Body of pancreas (tissue), 4 donors: ENCODE results near the gene LETMD1.

ENCODE experiments used
- POLR2A ChIP-seq, 3 donors: fragments of 450-650 bp; IDR thresholded peaks; one replicate each; pipeline ENCODE4 v1.6.1; 2016; ENCODE audit warnings: antibody characterized with exemption in 3 of 3, mild to moderate bottlenecking in 2 of 3
- TF ChIP-seq, protein P1 (sequence below), 7 experiments: fragments of 450-650 bp in 4 of 7; fragments of 200-600 bp in 3 of 7; sonication (generic) in 3 of 7; IDR thresholded peaks; one replicate each; pipeline ENCODE4 v1.5.1; 2016 to 2019; ENCODE audit warnings: antibody characterized with exemption in 7 of 7

DNA sequence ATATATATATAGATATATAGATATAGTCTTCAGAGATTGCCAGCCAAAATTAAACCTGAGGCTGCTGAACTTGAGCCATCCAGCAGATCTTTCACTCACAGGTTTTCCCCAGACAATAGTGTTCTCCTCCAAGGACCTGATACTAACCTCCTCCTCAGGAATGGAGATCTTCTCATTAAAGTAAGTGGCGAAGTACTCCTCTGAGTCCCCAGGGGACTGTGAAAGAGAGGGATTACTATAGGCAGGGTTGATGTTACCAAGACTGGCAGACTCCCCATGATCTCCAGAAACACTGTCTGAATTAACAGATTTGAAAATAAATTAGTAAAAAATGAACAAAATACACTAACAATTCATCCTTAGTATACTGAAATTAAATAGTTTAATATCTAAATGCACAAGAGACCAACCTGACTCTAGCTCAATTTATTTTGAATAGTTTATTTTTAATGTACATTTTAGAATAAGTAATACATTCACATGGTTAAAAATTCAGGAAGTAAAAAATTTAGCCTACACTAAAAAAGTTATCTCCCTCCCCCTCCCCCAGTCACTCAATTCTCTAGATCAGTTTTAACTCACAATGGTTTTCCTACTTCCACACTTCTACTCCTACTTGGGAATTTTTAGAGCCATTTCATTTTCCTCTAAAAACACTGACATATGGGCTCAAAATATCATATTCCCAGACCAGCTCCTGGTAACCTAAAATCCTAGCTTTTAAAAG lies 39.6 kb upstream of the LETMD1 start:
- TF ChIP-seq POLR2A (IDR thresholded peaks at IDR 0.05) = no peak
- TF ChIP-seq, protein P1, sequence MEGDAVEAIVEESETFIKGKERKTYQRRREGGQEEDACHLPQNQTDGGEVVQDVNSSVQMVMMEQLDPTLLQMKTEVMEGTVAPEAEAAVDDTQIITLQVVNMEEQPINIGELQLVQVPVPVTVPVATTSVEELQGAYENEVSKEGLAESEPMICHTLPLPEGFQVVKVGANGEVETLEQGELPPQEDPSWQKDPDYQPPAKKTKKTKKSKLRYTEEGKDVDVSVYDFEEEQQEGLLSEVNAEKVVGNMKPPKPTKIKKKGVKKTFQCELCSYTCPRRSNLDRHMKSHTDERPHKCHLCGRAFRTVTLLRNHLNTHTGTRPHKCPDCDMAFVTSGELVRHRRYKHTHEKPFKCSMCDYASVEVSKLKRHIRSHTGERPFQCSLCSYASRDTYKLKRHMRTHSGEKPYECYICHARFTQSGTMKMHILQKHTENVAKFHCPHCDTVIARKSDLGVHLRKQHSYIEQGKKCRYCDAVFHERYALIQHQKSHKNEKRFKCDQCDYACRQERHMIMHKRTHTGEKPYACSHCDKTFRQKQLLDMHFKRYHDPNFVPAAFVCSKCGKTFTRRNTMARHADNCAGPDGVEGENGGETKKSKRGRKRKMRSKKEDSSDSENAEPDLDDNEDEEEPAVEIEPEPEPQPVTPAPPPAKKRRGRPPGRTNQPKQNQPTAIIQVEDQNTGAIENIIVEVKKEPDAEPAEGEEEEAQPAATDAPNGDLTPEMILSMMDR (IDR thresholded peaks at IDR 0.05) = no peak
